HG02970 (cell line): ENCODE data around the gene COMT.
"Not testable (repeated sequence)": the region's sequence is repeated elsewhere in the genome, so short reads cannot be mapped to it uniquely, and the experiment has no call there.

Source experiments
- ATAC-seq: cut with Tn5 transposase; IDR thresholded peaks from one replicate; pipeline ENCODE4 v1.9.1; 2021; ENCODE audit warnings: mild to moderate bottlenecking, moderate library complexity, moderate number of reproducible peaks; ENCODE audit not compliant: unreplicated experiment, low FRiP score

Gene COMT

DNA sequence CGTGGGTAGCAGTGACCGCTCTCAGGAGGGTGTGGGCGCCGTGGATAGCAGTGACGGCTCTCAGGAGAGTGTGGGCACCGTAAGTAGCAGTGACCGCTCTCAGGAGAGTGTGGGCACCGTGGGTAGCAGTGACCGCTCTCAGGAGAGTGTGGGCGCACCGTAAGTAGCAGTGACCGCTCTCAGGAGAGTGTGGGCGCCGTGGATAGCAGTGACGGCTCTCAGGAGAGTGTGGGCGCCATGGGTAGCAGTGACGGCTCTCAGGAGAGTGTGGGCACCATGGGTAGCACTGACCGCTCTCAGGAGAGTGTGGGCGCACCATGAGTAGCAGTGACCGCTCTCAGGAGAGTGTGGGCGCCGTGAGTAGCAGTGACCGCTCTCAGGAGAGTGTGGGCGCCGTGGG lies 34.7 kb upstream of the COMT start:
- ATAC-seq: not testable (repeated sequence)

DNA sequence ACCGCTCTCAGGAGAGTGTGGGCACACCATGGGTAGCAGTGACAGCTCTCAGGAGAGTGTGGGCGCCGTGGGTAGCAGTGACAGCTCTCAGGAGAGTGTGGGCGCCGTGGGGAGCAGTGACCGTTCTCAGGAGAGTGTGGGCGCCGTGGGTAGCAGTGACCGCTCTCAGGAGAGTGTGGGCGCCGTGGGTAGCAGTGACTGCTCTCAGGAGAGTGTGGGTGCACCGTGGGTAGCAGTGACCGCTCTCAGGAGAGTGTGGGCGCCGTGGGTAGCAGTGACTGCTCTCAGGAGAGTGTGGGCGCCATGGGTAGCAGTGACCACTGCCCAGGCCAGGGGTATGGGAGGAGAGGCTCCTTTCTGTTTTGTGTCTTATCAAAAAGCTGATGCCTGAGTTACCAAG lies 33.7 kb upstream of the COMT start:
- ATAC-seq: not testable (repeated sequence)

DNA sequence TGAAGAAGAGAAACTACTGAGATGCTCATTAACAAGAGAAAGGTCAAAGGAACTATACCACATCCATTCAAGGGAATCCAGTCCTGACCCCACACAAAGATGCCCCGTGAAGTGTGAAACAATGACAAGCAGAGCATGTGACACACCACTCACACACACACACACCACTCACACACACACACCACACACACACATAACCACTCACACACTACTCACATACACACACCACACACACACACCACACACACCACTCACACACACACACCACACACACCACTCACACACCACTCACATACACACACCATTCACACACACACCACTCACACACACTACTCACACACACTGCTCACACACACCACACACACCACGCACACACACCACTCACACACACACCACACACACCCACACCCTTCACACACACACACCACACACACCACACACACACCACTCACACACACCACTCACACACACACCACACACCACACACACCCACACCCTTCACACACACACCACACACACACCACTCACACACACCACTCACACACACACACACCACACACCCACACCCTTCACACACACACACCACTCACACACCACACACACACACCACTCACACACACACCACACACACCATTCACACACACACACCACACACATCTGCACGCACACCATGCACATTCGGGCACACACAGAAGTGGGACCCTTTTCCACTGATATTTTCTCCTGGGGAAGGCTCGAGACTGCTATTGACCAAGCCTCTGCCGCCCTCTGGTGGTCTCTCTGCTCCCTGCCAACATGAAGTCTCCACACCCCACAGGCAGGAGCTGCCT lies 32.0 kb upstream of the COMT start:
- no peak for ATAC-seq

DNA sequence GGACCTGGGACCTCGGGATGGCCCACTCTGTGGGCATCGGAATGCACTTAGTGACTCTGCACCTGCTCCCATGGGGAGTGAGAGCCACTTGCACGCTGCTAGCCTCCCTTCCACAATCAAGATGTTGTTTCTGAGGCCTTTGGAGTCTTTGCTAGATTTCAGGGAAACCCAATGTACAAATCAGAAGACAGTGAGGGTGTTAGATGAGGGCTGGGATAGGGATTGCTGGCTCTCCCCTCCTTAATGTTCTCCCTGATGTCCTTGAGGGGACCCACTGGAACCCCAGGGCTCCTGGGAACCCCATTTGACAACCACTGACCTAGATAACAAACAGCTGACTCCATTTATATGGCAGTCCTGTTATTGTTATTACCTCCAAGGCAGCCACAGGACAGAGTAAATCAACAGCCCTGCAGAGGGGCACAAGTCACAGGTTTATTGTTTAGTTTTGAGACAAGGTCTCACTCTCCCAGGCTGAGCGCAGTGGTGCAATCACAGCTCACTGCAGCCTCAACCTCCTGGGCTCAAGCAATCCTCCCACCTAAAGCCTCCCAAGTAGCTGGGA lies 31.3 kb upstream of the COMT start:
- no peak for ATAC-seq

DNA sequence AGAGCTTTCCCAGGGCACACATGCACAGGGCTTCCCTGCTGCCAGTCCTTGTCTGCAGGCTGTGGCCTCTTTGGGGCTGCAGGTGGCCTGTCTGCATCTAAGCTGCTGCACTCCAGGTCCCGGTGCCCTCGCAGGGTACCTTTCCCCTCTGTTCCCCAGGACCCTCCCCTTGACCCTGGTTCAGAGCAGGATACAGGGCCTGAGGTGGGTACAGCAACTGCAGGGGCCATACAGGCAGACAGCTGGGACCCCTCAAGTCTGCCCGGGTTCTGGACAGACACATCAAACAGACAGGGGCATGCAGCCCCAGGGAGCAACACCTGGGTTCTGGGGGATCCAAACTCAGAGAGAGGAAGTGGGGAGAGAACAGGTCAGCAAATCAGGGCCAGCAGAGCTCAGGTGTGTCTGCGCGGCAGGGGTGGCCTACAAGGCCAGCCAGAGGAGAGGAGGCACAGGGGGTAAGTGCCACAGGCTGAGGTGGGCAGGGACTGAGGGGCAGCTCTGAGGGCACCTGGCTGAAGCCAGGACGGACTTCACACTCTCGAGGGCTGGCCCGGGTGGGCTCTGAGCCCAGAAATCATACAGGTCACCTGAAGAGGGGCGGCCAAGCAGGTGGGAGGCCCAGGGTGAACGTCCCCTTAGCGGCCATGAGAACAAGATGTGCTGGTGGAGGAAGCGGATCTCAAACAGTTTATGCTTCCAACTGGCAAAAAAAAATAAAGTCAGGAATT lies 29.9 kb upstream of the COMT start:
- ATAC-seq: no peak

DNA sequence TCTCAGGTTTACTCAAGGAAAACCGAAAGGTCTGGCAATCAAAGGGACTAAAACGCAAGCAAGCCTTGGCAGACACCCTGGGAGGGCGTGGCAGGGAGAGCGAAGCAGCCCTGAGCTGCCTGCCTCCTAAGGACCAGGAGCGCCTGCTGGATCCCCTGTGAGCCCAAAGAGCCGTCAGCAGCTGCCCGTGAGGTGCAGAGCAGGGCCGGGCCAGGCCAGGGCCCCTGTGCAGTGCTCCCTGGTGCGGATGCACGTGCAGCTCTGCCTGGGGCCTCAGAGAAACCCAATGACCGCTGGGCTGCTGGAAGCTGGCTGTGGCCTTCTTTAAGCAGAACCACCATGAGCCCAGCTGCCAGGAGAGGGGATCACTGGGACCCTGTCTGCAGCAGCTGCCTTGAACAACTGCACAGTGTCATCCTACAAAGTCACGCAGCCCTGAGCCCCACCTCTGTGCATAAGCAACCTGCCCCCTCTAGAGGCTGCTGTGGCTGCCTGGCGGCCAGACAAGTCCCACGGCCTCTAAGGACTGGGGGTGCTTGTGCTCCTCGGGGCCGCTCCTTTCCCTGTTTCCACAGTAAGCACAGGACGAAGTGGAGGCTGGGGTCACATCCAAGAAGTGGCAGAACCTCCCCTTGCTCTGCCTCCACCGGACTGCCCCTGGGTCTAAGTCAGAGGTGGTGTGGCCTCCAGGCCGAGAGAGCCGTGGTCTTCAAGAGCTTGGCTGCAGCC lies 29.1 kb upstream of the COMT start:
- no peak for ATAC-seq

DNA sequence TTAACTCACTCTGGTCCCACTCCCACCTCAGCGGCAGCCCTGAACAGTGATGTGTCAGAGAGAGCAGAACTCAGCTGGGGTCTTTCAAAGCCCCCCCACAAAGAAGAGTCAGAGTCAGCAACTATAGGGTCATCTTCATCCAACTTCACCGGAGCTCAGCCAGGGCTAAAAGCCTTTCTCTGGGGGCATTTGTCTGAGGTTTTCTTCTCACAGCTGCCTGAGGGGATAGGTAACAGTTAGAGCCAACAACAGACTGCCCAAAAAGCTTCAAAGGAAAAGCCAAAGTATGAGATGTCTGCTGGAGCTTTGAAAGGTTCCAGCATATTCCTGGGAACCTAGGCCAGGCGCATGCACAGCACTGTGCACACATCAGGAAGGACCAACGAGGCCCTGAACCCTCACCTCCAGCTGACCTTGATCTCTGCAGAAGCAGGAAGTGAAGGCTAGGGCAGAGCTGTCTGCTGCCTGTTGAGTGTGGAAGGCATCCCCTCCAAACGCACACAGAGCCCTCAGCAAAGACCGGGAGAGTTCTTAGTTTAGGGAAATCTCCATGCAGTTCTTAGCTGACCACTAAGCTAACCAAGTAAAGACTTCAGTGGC lies 28.1 kb upstream of the COMT start:
- no peak for ATAC-seq

DNA sequence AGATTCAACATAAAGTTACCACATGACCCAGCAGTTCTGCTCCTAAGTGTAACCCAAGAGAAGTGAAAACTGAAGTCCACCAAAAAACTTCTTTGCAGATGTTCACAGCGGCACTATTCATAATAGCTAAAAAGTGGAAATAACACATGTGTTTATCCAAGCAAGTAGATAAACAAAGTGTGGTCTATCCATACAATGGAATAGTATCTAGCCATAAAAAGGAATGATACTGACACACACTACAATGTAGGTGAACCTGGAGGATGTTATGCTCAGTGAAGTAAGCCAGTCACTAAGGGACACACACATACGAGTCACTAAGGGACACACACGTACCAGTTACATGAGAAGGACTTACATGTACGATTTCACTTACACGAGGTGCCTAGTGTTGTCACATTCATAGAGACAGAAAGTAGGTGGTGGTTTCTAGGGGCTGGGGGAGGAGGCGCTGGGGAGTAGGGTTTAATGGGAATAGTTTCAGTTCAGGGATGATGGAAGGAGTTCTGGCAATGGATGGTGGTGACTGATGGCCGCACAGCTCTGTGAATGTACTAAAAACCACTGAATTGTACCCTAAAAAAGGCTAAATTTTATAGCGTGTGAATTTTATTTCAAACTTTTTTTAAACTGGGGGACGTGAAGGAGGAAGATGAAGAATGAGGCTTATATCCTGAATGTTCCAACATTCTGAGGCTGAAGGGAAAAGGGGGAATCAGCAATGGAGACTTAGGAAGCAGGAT lies 27.2 kb upstream of the COMT start:
- ATAC-seq: no peak

DNA sequence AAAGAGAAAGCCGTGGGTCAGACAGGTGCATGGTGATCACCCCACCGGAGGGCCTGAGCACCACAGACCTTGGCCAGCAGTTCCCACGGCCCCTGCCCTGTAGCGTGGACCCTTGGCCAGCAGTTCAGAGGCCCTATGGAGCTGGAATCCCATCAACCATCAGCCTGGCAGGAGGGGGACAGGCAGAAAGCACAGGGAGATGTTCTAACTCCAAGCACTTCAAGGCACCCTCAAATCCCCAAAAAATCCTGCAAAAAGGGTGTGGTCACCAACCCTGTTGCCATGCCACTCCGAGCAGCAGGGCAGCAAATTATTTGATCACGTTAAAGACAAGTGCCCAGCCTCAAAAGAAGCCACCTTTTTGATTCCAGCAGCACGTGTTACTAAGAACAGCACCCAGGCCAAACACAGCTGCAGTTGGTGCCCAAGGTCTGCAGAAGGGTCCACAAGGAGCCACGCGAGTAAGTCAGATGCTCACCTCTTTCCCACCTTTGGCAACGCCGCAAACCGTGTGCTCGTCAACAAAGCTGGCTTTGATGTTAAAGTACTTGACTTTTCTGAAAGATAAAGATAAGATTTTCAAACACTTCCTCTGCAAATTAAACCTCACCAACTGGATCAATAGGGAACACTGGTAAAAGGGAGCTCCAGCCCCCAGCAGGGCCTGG lies 26.2 kb upstream of the COMT start:
- no peak for ATAC-seq

DNA sequence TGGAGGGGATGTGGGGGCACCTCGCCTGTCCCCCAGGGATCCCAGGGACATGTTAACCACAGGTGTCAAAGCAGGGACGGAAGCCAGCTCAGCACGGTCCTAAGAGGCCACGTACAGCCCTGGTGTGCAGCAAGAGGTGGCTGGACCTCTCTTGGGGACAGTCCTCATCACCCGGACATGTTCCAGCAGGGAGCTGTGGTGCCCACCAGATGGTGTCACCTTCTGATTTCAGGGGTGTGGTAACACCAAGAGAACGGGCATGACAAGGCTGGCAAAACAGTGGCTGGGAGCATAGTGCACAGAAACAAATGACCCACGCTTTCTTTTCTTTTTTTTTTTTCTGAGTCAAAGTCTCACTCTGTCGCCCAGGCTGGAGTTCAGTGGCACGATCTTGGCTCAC lies 25.6 kb upstream of the COMT start:
- ATAC-seq: no peak

DNA sequence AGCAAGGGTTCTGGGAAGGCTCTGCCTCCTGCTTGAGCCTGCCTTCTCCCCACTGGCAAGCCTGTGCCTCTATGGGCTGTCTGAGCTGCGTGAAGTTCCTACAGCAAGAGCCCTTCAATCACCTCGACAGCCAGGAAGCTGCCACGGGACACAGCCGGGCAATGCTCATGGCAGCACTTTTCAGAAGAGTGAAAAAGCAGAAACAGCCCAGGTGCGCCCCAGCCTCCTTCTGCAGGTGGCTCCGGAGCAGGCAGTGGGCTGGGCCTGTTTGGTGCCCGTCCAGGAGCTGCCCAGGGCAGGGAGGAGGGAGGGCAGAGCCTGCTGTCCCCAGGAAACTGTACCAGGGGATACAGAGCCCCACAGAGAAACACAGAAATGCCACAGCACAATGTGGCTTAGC lies 24.6 kb upstream of the COMT start:
- ATAC-seq: no peak

DNA sequence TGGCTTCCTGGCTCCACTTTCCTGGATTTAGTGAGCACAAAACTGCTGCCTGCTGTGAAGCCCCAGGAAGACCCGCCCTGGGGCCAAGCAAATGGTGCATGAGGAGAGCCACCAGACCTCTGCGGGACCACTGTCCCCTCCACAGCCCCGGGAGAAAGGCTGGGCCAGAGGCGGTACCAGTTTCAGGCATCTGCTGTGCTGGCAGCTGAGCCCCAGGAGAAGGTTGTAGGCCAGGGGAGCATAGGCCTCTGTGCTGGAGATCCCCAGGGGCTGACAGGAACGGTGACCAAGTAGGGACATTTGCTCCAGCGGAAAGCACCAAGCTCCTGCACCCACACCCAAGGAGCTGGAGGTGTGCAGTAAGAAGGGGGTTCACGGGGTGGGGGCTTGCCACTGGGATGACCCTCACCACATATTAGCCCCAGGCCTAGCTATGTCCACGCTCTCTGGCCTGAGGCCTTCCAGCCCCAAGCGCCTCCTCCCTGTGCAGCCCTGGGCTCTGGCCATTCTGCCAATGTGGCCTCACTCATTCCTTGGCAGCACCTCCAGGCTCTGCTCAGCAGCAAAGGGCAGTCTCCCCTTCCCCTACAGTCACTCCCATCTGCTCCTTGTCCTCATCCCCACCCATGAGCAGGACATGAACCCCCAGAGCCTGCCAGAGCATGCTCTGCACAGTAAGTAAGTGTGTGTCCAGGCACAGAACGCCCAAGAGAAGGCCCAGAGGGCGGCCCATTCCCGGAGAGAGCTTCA lies 24.0 kb upstream of the COMT start:
- ATAC-seq: no peak

DNA sequence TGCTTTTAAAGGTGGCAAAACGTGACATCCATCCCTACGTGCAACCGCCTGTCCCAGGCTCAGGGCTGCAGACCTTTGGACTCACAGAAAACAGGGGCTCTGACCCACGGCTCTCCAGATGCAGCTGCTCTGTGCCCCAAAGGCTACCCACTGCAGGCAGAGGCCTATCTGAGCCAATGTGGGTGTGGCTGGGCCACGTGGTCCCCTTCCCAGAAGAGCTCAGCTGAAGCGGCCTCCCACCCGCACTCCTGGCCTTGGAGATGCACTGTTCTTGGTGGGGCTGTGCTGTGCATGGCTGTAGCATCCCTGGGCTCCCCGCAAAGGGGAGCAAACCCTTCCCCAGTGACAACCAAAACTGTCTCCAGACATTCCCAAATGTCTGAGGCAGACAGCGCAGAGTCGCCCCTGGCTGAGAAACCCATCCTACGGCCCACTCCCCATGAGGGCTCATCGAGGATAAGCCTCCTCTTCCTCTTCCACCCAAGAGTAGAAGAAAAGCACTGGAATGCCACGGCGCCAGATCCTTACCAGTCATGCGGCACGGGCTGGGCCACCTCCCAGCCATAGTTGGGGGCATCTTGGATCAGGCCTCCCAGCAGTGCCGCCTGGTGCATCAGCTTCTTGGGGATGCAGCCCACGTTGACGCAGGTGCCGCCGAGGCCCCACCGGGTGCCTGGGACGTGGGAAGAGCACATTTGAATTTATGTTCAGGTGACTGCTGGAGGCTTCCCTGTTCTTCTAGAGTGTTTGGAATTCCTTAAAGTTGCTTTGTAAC lies 23.1 kb upstream of the COMT start:
- ATAC-seq: no peak

DNA sequence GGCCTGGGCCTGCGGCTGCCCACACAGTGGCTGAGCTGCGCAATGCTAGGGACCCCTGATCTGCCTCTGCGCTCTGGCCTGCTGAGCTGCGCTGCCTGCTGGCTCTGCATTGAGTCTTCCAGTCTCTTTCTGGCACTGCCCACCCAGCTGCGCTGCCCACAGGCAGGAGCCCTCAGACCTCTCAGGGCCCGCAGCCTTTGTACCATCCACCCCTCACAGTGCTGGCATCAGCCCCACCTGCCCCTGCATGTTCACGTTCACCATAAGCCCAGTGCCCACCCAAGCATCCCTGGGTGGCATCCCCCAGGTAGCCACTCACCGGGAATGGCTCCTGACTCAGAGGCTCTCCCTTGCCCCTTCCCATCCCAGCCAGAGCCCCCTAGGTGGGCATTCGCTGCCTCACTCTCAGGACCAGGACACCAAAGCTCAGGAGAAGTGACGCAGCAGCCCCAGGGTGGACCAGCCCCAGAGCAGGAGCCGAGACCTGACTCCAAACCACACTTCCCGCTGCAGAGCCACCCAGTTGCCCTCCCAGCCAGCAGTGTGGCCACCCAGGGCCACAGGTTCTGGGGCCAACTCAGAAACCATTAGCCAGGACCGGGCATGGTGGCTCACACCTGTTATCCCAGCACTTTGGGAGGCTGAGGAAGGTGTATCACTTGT lies 21.7 kb upstream of the COMT start:
- no peak for ATAC-seq

DNA sequence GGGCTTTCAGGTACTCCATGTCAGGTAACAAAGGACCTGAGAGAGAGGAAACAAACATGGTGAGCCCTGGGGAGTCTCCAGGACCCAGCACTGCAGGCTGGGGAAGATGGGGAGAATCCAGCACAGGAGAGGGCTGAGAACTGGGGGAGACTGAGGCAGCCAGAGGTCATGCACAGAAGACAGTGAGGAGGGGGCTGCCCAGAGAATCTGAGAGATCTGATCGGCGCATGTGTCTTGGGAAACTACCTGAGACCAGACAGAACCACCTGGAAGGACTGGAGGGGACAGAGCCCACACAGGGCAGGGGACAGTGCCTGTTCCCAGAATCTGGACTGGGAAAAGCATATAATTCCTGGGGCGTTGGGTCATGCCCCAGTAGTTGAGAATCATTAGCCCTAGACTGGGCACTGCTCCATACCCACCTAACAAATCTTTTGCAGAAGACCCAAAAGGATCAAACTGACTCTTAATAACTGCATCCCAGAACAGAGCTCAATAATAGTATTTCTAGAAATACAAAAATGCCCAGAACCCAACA lies 20.0 kb upstream of the COMT start:
- no peak for ATAC-seq

DNA sequence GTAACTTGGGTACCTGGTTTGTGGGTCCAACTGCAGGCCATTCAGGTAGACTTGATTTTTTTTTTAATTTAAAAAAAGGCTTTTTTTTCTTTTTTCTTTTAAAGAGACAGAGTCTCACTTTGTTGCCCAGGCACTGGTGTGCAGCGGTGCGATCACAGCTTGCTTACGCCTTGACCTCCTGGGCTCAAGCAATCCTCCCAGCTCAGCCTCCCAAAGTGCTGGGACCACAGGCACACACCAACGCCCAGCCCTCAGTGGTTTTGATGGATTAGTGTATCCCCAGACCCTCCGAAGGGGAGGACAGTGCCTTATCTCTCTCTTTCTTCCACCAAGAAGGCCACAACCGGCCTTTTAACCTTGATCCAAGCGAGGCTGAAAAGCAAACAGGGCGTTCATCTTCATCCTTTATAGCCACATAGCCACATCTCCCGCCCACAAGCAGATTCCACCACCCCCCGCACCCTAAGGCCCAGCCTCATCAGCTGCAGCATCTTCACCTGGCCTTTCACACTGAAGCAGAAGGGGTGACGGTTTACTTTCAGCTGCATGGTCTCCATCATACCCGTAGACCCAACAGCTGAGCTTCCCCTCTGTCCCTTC lies 17.6 kb upstream of the COMT start:
- no peak for ATAC-seq

DNA sequence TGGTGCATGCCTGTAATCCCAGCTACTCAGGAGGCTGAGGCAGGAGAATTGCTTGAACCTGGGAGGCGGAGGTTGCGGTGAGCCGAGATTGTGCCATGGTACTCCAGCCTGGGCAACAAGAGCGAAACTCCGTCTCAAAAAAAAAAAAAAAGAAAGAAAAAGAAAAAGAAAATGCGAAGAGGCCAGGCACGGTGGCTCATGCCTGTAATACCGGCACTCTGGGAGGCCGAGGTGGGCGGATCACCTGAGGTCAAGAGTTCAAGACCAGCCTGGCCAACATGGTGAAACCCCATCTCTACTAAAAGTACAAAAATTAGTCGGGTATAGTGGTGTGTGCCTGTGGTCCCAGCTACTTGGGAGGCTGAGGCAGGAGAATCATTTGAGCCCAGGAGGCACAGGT lies 15.5 kb upstream of the COMT start:
- not testable (repeated sequence) for ATAC-seq
